ENCODE data around the gene ABHD4.
"Not testable (repeated sequence)": the region's sequence is repeated elsewhere in the genome, so short reads cannot be mapped to it uniquely, and the experiment has no call there.

Gene ABHD4

GRCh38 chr14:22598099-22598895 lies at the start of gene ABHD4:
Gene ABHD4, plus strand, starts transcription at chr14:22598300. Its CDS starts 7 bp downstream, at chr14:22598307.
- peak within 1 kb of the TSS; percentile 77 for H3K27ac ChIP-seq
- DNase-seq (ENCODE audit: low read depth, low spot score): no peak

GRCh38 chr14:22549324-22549962 lies 48.7 kb upstream of the ABHD4 start:
- H3K27ac ChIP-seq: no peak overlapping the region
- DNase-seq (ENCODE audit: low read depth, low spot score): no peak

- no peak for DNase-seq (ENCODE audit: low read depth, low spot score)
- H3K27ac ChIP-seq: no peak overlapping the region
These were observed 48.0 kb upstream of the ABHD4 start for GRCh38 chr14:22549981-22550673.

GRCh38 chr14:22551605-22551997 lies 46.5 kb upstream of the ABHD4 start:
- H3K27ac ChIP-seq: no peak overlapping the region
- no peak for DNase-seq (ENCODE audit: low read depth, low spot score)

- H3K27ac ChIP-seq: no peak overlapping the region
- no peak for DNase-seq (ENCODE audit: low read depth, low spot score)
These were observed 45.9 kb upstream of the ABHD4 start for GRCh38 chr14:22552001-22552826.

GRCh38 chr14:22552827-22553076 lies 45.3 kb upstream of the ABHD4 start:
- H3K27ac ChIP-seq: no peak overlapping the region
- DNase-seq (ENCODE audit: low read depth, low spot score): no peak

- no peak overlapping the region for H3K27ac ChIP-seq
- DNase-seq (ENCODE audit: low read depth, low spot score): no peak
These were observed 44.7 kb upstream of the ABHD4 start for GRCh38 chr14:22553445-22553844.

GRCh38 chr14:22553861-22554497 lies 44.1 kb upstream of the ABHD4 start:
- not testable (repeated sequence) for DNase-seq (ENCODE audit: low read depth, low spot score); H3K27ac ChIP-seq

GRCh38 chr14:22554498-22555383 lies 43.4 kb upstream of the ABHD4 start:
- peak overlapping the region; percentile 89 for H3K27ac ChIP-seq
- DNase-seq (ENCODE audit: low read depth, low spot score): no peak

GRCh38 chr14:22555384-22556011 lies 42.6 kb upstream of the ABHD4 start:
- DNase-seq (ENCODE audit: low read depth, low spot score): peak; percentile 48
- peak overlapping the region; percentile 89 for H3K27ac ChIP-seq

- DNase-seq (ENCODE audit: low read depth, low spot score): peak; percentile 81
- H3K27ac ChIP-seq: peak overlapping the region; percentile 89
These were observed 41.8 kb upstream of the ABHD4 start for GRCh38 chr14:22556021-22556989.

GRCh38 chr14:22556990-22557623 lies 41.0 kb upstream of the ABHD4 start:
- DNase-seq (ENCODE audit: low read depth, low spot score): no peak
- H3K27ac ChIP-seq: peak overlapping the region; percentile 89

- H3K27ac ChIP-seq: no peak overlapping the region
- no peak for DNase-seq (ENCODE audit: low read depth, low spot score)
These were observed 40.3 kb upstream of the ABHD4 start for GRCh38 chr14:22557846-22558220.

- H3K27ac ChIP-seq: no peak overlapping the region
- DNase-seq (ENCODE audit: low read depth, low spot score): no peak
These were observed 39.7 kb upstream of the ABHD4 start for GRCh38 chr14:22558221-22558913.

- H3K27ac ChIP-seq: no peak overlapping the region
- no peak for DNase-seq (ENCODE audit: low read depth, low spot score)
These were observed 39.1 kb upstream of the ABHD4 start for GRCh38 chr14:22559041-22559440.

- no peak for DNase-seq (ENCODE audit: low read depth, low spot score)
- no peak overlapping the region for H3K27ac ChIP-seq
These were observed 37.3 kb upstream of the ABHD4 start for GRCh38 chr14:22560662-22561365.

All from epithelial cell of prostate (primary cell).